Measurements from ENCODE around the gene STAG1.

STAG1 gene

GRCh38 chr3:136327671-136328070, 424.5 kb downstream of the STAG1 start:
- Mint-ChIP-seq H3K27me3 (no peaks in the 10 kb centered on the region), H3K9me3 (peaks cover 8 to 16% of the 10 kb centered on the region in 2 donors), H3K4me3 (no peak overlapping the region), H3K4me1 (no peaks in the 10 kb centered on the region), H3K27ac (peak overlapping the region in 1 of 2 donors; percentile 12)
- no peak for DNase-seq
- ATAC-seq, result no peak

- Mint-ChIP-seq H3K9me3 (peaks cover 22 to 27% of the 10 kb centered on the region in 2 donors), H3K4me1 (no peaks in the 10 kb centered on the region), H3K4me3 (no peak overlapping the region), H3K27ac (no peak overlapping the region), H3K27me3 (no peaks in the 10 kb centered on the region)
- no peak for ATAC-seq
- DNase-seq, result no peak
Observed at GRCh38 chr3:136326316-136326715, 425.9 kb downstream of the STAG1 start.

- ATAC-seq (no peak), DNase-seq (no peak)
- H3K4me3 Mint-ChIP-seq, result no peak overlapping the region
- H3K9me3 Mint-ChIP-seq, result no peaks in the 10 kb centered on the region
- no peaks in the 10 kb centered on the region for H3K27me3 Mint-ChIP-seq
- no peaks in the 10 kb centered on the region for H3K4me1 Mint-ChIP-seq
- no peak overlapping the region for H3K27ac Mint-ChIP-seq
Observed at GRCh38 chr3:136311968-136312367, 440.2 kb downstream of the STAG1 start.

GRCh38 chr3:136311261-136311660, 440.9 kb downstream of the STAG1 start:
- no peaks in the 10 kb centered on the region for H3K9me3 Mint-ChIP-seq

GRCh38 chr3:136305879-136306278, 446.3 kb downstream of the STAG1 start:
- no peak for ATAC-seq
- DNase-seq, result peak in 1 of 2 donors; percentile 9
- peak overlapping the region in 1 of 2 donors; percentile 41 for H3K27ac Mint-ChIP-seq
- H3K27me3 Mint-ChIP-seq, result no peaks in the 10 kb centered on the region
- no peak overlapping the region for H3K4me3 Mint-ChIP-seq
- H3K4me1 Mint-ChIP-seq, result no peaks in the 10 kb centered on the region
- H3K9me3 Mint-ChIP-seq, result no peaks in the 10 kb centered on the region

More at GRCh38 chr3:136311261-136311660, 440.9 kb downstream of the STAG1 start:
- no peaks in the 10 kb centered on the region for H3K27me3 Mint-ChIP-seq
- H3K27ac Mint-ChIP-seq, result no peak overlapping the region
- ATAC-seq (no peak), DNase-seq (no peak)
- no peak overlapping the region for H3K4me3 Mint-ChIP-seq
- H3K4me1 Mint-ChIP-seq, result no peaks in the 10 kb centered on the region

- ATAC-seq (no peak), DNase-seq (no peak)
- H3K27ac Mint-ChIP-seq, result no peak overlapping the region
- no peaks in the 10 kb centered on the region for H3K4me1 Mint-ChIP-seq
- H3K4me3 Mint-ChIP-seq, result no peak overlapping the region
- no peaks in the 10 kb centered on the region for H3K27me3 Mint-ChIP-seq
- H3K9me3 Mint-ChIP-seq, result no peaks in the 10 kb centered on the region
Observed at GRCh38 chr3:136300444-136300843, 451.7 kb downstream of the STAG1 start.

GRCh38 chr3:136297826-136298225, 454.4 kb downstream of the STAG1 start:
- no peak for ATAC-seq
- H3K27me3 Mint-ChIP-seq, result no peaks in the 10 kb centered on the region
- no peaks in the 10 kb centered on the region for H3K9me3 Mint-ChIP-seq
- no peak overlapping the region for H3K4me3 Mint-ChIP-seq
- H3K4me1 Mint-ChIP-seq, result no peaks in the 10 kb centered on the region
- no peak for DNase-seq
- H3K27ac Mint-ChIP-seq, result no peak overlapping the region

GRCh38 chr3:136296960-136297359, 455.2 kb downstream of the STAG1 start:
- no peak for ATAC-seq
- DNase-seq, result no peak
- no peak overlapping the region for H3K4me3 Mint-ChIP-seq
- H3K27me3 Mint-ChIP-seq, result no peaks in the 10 kb centered on the region
- H3K9me3 Mint-ChIP-seq, result no peaks in the 10 kb centered on the region
- H3K4me1 Mint-ChIP-seq, result no peaks in the 10 kb centered on the region
- H3K27ac Mint-ChIP-seq, result no peak overlapping the region

GRCh38 chr3:136294176-136294575, 458.0 kb downstream of the STAG1 start:
- H3K27ac Mint-ChIP-seq, result no peak overlapping the region
- ATAC-seq (no peak), DNase-seq (no peak)
- no peaks in the 10 kb centered on the region for H3K9me3 Mint-ChIP-seq
- H3K4me3 Mint-ChIP-seq, result no peak overlapping the region
- H3K27me3 Mint-ChIP-seq, result no peaks in the 10 kb centered on the region
- H3K4me1 Mint-ChIP-seq, result no peaks in the 10 kb centered on the region

- ATAC-seq (no peak), DNase-seq (no peak)
- Mint-ChIP-seq H3K9me3 (no peaks in the 10 kb centered on the region), H3K4me3 (no peak overlapping the region), H3K4me1 (no peaks in the 10 kb centered on the region), H3K27me3 (no peaks in the 10 kb centered on the region), H3K27ac (no peak overlapping the region)
Observed at GRCh38 chr3:136293279-136293678, 458.9 kb downstream of the STAG1 start.

- Mint-ChIP-seq H3K4me3 (no peak overlapping the region), H3K4me1 (no peaks in the 10 kb centered on the region), H3K27ac (no peak overlapping the region), H3K9me3 (no peaks in the 10 kb centered on the region), H3K27me3 (no peaks in the 10 kb centered on the region)
- DNase-seq, result no peak
- no peak for ATAC-seq
Observed at GRCh38 chr3:136292500-136292899, 459.7 kb downstream of the STAG1 start.

GRCh38 chr3:136291302-136291701, 460.9 kb downstream of the STAG1 start:
- Mint-ChIP-seq H3K4me1 (no peaks in the 10 kb centered on the region), H3K27ac (no peak overlapping the region), H3K27me3 (no peaks in the 10 kb centered on the region), H3K4me3 (no peak overlapping the region), H3K9me3 (no peaks in the 10 kb centered on the region)
- DNase-seq, result no peak
- ATAC-seq, result no peak
